ENCODE results near the gene DYSF. TPM values are rescaled to one million over a fixed set of nuclear protein-coding genes. Genes with fewer than 3 reads are reported as not detected.

Gene DYSF
- polyA plus RNA-seq, 6 donors from 2014 or later, result 0.09 to 3.2 TPM; not detected in 4

DNA sequence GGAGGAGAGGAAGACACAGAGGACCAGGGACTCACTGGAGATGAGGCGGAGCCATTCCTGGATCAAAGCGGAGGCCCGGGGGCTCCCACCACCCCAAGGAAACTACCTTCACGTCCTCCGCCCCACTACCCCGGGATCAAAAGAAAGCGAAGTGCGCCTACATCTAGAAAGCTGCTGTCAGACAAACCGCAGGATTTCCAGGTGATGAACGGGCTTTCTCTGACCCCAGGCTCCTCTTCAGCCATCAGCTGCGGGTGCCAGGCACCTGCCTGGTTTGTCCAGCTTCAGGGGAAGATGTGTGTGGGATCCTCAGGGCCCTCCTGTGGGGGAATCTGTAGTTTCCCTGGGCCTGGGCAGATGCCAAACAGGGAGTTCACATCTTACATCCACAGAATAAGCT lies 60.4 kb downstream of the DYSF start:
- Mint-ChIP-seq H3K9me3 (no peaks in the 10 kb centered on the region), H3K27ac (no peak overlapping the region), H3K4me3 (no peak overlapping the region), H3K4me1 (peaks cover 3 to 5% (median 3%) of the 10 kb centered on the region in 3 donors), H3K27me3 (peaks cover 13 to 33% (median 13%) of the 10 kb centered on the region in 3 donors), H3K36me3 (no peaks in the 10 kb centered on the region)
- ATAC-seq (ENCODE audit: low read depth in 2 of 2) (no peak), DNase-seq (no peak)

DNA sequence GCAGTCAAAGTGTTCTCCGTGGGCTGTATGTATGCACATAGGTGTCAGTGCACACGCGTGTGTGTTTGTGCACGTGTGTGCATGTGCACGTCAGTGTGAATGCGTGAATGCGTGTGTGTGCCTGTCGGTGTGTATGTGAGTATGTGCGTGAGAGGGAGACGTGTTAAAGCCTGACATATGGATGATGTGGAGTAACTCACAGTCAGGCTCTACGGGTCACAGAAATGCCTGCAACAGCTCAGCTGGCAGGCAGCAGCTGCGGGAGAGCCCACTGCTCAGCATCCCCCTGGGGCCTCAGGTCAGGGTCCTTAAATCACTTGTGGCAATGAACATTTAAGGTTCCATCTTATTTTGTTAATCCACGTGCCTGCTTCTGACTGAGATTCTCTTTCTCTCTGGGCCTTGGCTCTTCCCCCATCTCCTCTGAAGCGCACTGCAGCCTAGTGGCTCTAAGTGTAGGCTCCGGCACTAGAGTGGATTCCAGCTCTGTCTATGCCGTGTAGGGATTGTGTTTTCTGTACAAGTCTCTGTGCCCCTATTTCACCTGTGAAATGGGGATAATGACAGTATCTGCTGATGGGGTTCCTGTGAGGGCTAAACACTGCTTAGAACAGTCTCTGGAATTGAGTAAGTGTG lies 63.0 kb downstream of the DYSF start:
- Mint-ChIP-seq H3K27ac (peak overlapping the region in 1 of 6 donors; percentile 23), H3K4me1 (no peaks in the 10 kb centered on the region), H3K36me3 (no peaks in the 10 kb centered on the region), H3K4me3 (no peak overlapping the region), H3K9me3 (peaks cover 0 to 2% (median 0%) of the 10 kb centered on the region in 7 donors), H3K27me3 (peaks cover 14 to 34% (median 17%) of the 10 kb centered on the region in 3 donors)
- DNase-seq (no peak), ATAC-seq (ENCODE audit: low read depth in 2 of 2) (no peak)

DNA sequence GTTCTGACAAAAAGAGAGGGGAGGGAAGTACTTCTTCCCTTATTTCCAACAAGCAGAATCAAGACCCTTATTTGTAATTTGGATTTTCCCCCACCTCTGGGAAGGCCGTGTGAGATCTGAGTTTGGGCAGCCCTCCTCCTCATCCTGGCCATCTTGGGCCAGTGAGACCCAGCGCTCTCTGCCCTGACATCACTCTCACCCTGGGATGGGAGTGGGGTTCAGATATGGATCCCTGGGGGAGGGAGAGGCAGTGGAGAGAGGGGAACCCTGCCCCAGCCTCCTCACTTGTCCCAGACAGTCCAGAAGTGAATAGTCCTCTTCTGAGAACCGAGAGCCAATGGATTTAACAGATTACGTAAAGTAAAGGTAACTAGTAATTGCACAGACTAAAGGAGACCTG lies 64.5 kb downstream of the DYSF start:
- no peaks in the 10 kb centered on the region for H3K4me1 Mint-ChIP-seq
- peaks cover 20 to 41% (median 28%) of the 10 kb centered on the region in 3 donors for H3K27me3 Mint-ChIP-seq
- ATAC-seq (ENCODE audit: low read depth in 2 of 2) (no peak), DNase-seq (no peak)
- no peak overlapping the region for H3K4me3 Mint-ChIP-seq
- no peaks in the 10 kb centered on the region for H3K36me3 Mint-ChIP-seq
- no peak overlapping the region for H3K27ac Mint-ChIP-seq
- H3K9me3 Mint-ChIP-seq, result peaks cover 0 to 3% (median 0%) of the 10 kb centered on the region in 7 donors

DNA sequence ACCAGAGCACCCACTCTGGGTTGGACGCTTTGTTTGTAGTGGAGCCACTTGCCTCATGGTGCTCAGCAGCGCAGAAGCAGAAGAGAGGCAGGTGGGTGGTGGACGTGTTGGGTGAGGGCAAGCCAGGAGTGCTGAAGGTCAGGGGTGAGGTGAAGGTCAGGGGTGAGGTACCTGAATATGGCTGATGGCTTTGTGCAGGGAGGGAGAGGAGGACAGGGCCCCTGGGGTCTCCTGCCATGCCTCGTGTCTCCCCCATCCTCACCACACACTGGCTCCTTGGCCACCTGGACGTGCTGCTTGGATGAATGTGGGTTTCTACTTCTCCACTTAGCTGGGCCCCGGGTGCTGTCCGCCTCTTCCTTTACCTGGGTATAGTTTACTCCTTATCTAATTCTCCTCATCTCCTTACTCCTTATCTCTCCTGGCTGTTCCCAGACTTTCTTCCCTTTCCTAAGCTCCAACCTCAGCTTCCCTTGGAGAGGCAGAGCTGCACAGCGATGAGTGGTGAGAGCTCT lies 68.1 kb downstream of the DYSF start:
- H3K9me3 Mint-ChIP-seq, result peaks cover 0 to 3% (median 0%) of the 10 kb centered on the region in 7 donors
- no peaks in the 10 kb centered on the region for H3K4me1 Mint-ChIP-seq
- H3K4me3 Mint-ChIP-seq, result no peak overlapping the region
- no peak for DNase-seq
- peaks cover 29 to 53% (median 47%) of the 10 kb centered on the region in 3 donors for H3K27me3 Mint-ChIP-seq
- H3K27ac Mint-ChIP-seq, result no peak overlapping the region
- no peaks in the 10 kb centered on the region for H3K36me3 Mint-ChIP-seq
- ATAC-seq (ENCODE audit: low read depth in 2 of 2), result no peak

DNA sequence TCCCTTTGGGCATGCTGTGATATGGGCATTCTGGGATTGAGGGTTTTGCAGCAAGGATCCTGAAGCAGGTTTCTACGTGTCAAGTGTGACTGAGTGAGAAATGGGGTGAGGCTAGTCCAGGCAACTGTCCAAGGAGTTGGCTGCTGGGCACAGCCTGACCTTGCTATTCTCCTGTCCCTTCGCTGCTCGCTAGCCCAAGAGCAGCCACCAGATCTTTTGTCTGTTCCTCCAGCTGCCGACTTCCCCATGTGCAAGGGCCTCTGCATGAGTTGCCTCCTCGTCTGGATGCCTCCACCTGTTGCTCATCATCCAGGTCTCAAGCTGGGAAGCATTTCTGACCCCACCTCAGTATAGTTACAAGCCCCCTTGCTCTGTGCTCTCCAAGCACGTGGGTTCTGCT lies 71.1 kb downstream of the DYSF start:
- DNase-seq, result no peak
- no peaks in the 10 kb centered on the region for H3K36me3 Mint-ChIP-seq
- no peak for ATAC-seq (ENCODE audit: low read depth in 2 of 2)
- no peaks in the 10 kb centered on the region for H3K4me1 Mint-ChIP-seq
- peaks cover 25 to 66% (median 60%) of the 10 kb centered on the region in 3 donors for H3K27me3 Mint-ChIP-seq
- peaks cover 0 to 3% (median 0%) of the 10 kb centered on the region in 7 donors for H3K9me3 Mint-ChIP-seq
- no peak overlapping the region for H3K27ac Mint-ChIP-seq
- H3K4me3 Mint-ChIP-seq, result no peak overlapping the region

DNA sequence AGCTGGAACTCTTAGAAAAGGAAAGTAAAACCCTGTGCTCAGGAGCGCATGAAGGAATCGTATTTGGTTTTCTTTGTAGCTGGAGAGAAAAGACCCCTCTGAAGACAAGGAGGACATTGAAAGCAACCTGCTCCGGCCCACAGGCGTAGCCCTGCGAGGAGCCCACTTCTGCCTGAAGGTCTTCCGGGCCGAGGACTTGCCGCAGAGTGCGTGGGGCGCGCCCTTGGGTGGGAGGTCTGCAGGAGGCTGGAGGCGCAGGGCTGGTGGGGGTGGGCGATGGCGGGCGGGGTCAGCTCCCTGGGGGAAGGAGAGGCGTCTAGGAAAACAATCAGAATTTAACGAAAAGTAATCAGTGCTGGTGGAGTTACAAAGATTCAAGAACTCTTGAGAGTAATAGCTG lies 72.8 kb downstream of the DYSF start:
- ATAC-seq (ENCODE audit: low read depth in 2 of 2) (no peak), DNase-seq (no peak)
- Mint-ChIP-seq H3K9me3 (peaks cover 0 to 3% (median 0%) of the 10 kb centered on the region in 7 donors), H3K36me3 (no peaks in the 10 kb centered on the region), H3K4me3 (no peak overlapping the region), H3K27me3 (peaks cover 35 to 72% (median 71%) of the 10 kb centered on the region in 3 donors), H3K4me1 (no peaks in the 10 kb centered on the region), H3K27ac (peak overlapping the region in 1 of 6 donors; percentile 16)

DNA sequence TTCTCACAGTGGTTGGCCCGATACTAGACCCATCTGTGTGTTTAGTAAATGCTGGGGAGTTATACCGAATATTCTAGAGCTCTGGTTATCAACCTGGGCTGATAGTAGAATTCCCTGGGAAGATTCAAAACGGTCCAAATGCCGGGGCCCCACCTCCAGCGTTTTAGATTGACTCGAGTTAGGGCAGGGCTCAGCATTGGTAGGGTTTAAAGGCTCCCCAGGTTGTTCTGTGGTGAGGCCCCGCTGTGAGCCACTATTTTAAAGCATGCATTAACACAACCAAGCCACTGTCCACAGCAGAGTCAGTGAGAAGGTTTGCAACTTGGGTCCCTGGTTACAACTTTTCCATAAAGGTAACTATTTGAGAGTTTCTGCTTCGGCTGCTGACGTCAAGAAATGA lies 73.6 kb downstream of the DYSF start:
- Mint-ChIP-seq H3K4me1 (no peaks in the 10 kb centered on the region), H3K27ac (no peak overlapping the region), H3K27me3 (peaks cover 38 to 67% (median 66%) of the 10 kb centered on the region in 3 donors), H3K9me3 (peaks cover 0 to 2% (median 0%) of the 10 kb centered on the region in 7 donors), H3K36me3 (no peaks in the 10 kb centered on the region), H3K4me3 (no peak overlapping the region)
- DNase-seq (no peak), ATAC-seq (ENCODE audit: low read depth in 2 of 2) (no peak)

DNA sequence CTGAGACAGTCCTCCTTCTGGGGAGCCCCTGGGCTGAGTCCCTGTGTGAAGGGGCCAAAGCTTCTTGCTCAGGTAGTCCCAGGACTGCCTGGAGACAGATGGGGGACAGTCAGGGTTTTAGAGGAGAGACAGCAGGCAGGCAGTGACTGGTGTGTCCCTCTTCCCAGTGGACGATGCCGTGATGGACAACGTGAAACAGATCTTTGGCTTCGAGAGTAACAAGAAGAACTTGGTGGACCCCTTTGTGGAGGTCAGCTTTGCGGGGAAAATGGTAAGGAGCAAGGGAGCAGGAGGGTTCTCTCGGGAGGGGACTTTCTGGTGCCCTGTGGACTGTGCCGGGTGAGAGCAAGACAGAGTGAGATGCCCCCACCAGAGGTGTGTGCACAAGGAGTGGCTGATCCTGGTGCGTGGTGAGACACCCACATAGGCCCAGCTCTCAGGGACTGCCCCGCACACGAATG lies 74.8 kb downstream of the DYSF start:
- DNase-seq, result no peak
- no peak overlapping the region for H3K4me3 Mint-ChIP-seq
- peaks cover 0 to 2% (median 0%) of the 10 kb centered on the region in 7 donors for H3K9me3 Mint-ChIP-seq
- no peaks in the 10 kb centered on the region for H3K36me3 Mint-ChIP-seq
- H3K4me1 Mint-ChIP-seq, result no peaks in the 10 kb centered on the region
- ATAC-seq (ENCODE audit: low read depth in 2 of 2), result no peak
- H3K27me3 Mint-ChIP-seq, result peaks cover 35 to 67% (median 66%) of the 10 kb centered on the region in 3 donors
- no peak overlapping the region for H3K27ac Mint-ChIP-seq

GRCh38 chr2:71528749-71529148 lies 75.4 kb downstream of the DYSF start:
- no peak for ATAC-seq (ENCODE audit: low read depth in 2 of 2)
- Mint-ChIP-seq H3K4me3 (no peak overlapping the region), H3K36me3 (no peaks in the 10 kb centered on the region), H3K27ac (no peak overlapping the region), H3K4me1 (no peaks in the 10 kb centered on the region), H3K27me3 (peaks cover 34 to 67% (median 67%) of the 10 kb centered on the region in 3 donors), H3K9me3 (peaks cover 0 to 2% (median 0%) of the 10 kb centered on the region in 7 donors)
- DNase-seq, result no peak

DNA sequence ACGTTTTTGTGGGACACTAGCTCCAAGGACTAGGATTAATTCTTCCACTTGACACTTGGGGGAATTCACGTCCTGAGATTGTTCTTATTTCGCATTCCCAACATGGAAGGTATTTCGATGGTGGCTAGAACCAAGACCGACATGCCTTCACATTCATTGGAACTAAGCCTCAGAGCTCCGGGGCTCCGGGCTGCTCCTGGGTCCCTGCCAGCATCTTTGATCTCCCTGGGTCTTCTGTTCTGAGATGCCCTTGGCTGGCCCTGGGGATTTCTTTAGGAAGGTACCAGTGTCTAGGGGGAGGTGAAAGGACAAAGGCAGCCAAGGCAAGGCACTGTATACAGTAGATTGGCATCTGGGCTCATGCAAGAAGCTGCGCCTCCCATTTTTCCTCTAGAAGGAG lies 76.8 kb downstream of the DYSF start:
- peaks cover 25 to 69% (median 60%) of the 10 kb centered on the region in 3 donors for H3K27me3 Mint-ChIP-seq

DNA sequence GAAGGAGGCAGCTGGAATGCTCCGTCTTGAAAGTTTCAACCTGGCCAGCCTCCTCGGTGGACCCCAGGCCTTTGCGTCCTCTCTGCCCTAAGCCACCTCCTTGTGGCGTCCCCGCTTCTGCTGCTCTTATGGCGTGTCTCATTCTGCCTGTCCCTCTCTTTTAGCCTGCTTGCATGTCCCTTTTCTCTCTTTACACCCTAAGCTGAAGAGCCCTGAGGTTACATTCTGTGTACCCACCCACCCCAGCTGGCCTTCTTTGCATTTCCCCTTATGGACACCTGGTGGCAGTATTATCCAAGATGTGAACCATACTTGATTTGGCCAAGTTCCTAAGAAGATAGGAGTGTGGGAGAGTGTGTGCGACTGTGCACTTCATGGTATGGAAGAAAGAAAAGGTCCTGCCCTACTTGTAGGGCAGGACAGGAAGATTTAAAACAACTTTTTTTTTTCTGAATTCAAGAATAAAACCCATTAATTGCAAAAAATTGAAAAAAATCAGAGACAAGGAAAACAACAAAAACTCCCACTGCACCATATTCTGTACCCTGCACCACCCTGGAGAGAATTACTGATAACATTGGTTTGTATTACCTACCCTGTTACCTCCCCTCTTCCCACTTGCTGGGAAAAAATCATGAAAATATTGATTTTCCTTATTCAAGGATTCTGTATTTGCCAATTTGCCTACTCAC lies 77.4 kb downstream of the DYSF start:
- Mint-ChIP-seq H3K27me3 (peaks cover 21 to 69% (median 57%) of the 10 kb centered on the region in 3 donors), H3K9me3 (no peaks in the 10 kb centered on the region), H3K27ac (peak overlapping the region in 1 of 6 donors; percentile 57), H3K4me1 (no peaks in the 10 kb centered on the region), H3K4me3 (no peak overlapping the region), H3K36me3 (no peaks in the 10 kb centered on the region)
- DNase-seq (no peak), ATAC-seq (ENCODE audit: low read depth in 2 of 2) (no peak)

More for the DNA sequence above, 76.8 kb downstream of the DYSF start:
- no peak for ATAC-seq (ENCODE audit: low read depth in 2 of 2)
- no peak for DNase-seq
- Mint-ChIP-seq H3K36me3 (no peaks in the 10 kb centered on the region), H3K4me1 (no peaks in the 10 kb centered on the region), H3K4me3 (no peak overlapping the region), H3K27ac (no peak overlapping the region), H3K9me3 (no peaks in the 10 kb centered on the region)

DNA sequence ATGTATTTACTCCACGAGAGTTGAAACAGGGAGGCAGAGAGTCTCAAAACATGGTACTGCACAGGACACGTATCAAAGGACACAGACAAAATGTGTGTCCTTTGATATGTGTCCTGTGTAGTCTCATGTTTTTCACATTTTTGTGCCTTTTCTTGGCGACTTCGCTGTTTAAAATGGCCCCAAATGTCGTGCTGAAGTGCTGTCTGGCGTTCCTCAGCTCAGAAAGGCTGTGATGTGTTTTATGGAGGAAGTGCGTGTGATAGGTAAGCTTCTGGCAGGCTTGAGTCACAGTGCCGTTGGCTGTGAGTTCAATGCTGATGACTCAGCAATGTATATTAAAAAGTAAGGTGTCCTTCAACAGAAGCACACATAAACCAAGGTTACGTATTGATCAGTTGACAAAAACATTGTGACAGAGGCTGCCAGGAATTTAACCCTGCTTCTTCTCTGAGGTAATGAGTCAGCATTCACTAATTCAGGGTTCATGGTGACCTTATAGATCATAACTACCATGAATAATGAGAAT lies 78.2 kb downstream of the DYSF start:
- DNase-seq, result no peak
- no peak overlapping the region for H3K4me3 Mint-ChIP-seq

DNA sequence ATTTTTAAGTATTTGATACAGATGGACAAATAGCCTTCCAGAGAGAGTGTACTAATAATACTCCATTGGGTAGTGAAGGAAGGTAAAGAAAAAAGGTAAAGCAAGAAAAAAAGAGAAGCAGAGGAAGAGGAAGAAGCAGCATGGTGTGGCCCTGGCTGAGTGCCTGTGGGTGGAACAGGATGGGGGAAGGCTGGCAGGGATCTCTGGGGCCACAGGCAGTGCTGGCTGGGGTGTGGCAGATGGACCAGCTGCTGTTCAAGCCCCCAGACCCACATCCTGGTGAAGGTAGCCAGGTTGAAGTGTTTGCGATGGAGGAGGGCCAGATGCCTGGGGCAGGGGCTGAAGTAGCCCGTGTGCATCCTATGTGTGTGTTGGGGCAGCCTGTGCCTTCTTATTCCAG lies 79.0 kb downstream of the DYSF start:
- Mint-ChIP-seq H3K9me3 (no peaks in the 10 kb centered on the region), H3K27me3 (peaks cover 21 to 78% (median 63%) of the 10 kb centered on the region in 3 donors), H3K27ac (no peak overlapping the region), H3K4me1 (no peaks in the 10 kb centered on the region), H3K36me3 (no peaks in the 10 kb centered on the region), H3K4me3 (no peak overlapping the region)
- ATAC-seq (ENCODE audit: low read depth in 2 of 2) (no peak), DNase-seq (no peak)

More for the DNA sequence above, 78.2 kb downstream of the DYSF start:
- Mint-ChIP-seq H3K36me3 (no peaks in the 10 kb centered on the region), H3K9me3 (no peaks in the 10 kb centered on the region), H3K27me3 (peaks cover 21 to 74% (median 63%) of the 10 kb centered on the region in 3 donors), H3K4me1 (no peaks in the 10 kb centered on the region), H3K27ac (no peak overlapping the region)
- ATAC-seq (ENCODE audit: low read depth in 2 of 2), result no peak

Data from naive B cell (primary cell).